Stimulated activated CD4-positive, alpha-beta T cell treated with anti-CD3 and anti-CD28 coated beads, Interleukin-2, amount 100 ng/mL, for 4 hours (primary cell): Measurements from ENCODE around the gene GRIP1.

Source experiments
- DNase-seq: peaks from one replicate; pipeline ENCODE4 v3.0.0-alpha.2; 2020; ENCODE audit warnings: low read depth

The GRIP1 gene

DNA sequence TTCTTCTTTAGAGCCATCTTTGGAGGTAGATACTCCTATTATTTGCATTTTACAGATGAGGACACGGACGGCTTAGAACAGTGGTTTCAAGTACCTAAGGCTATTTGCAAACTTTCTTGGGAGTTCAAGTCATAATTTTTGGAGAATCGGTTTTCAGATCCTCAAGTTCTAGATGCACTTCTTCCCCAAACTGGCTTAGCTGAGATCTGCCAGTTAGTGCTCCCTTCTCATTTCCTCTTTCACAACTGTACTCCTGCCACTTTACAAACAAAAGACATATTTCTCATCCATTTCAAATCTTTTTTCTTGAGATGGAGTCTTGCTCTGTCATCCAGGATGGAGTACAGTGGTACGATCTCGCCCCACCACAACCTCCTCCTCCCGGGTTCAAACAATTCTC lies 299.3 kb downstream of the GRIP1 start:
- DNase-seq: no peak

GRCh38 chr12:66375560-66375959 lies 303.3 kb downstream of the GRIP1 start:
- DNase-seq: no peak

- DNase-seq: no peak
Observed at GRCh38 chr12:66371982-66372381, 306.9 kb downstream of the GRIP1 start.

DNA sequence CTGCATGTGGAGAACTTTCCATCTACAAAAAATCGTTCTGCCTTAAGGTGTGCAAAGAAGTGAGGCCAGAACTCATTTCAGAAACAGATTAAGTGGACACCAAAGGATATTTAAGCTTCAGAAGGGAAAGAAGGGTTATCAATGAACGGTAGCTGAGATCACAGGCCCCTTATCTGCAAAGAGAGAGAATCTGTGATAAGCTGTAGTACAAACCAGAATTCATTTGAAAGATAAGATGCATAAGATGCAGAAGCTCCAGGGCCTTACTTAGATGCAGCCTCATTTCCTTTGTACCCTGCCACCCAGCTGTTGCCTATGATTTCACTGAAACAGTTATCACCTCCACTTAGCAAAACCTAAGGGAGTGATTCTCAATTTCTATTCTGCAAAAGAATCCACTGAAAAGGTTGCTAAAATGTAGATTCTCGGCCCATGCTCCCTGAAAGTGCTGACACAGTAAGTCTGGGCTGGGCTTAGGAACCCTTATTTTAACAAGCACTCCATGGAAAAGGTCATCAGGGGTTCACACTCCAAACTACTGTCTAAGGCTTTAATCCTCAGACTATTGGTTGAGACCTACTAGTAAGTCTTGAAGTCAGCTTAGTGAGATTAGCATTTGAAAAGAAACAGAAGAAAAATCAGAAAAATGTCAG lies 311.7 kb downstream of the GRIP1 start:
- no peak for DNase-seq

- no peak for DNase-seq
Observed at GRCh38 chr12:66365718-66366490, 313.0 kb downstream of the GRIP1 start.

DNA sequence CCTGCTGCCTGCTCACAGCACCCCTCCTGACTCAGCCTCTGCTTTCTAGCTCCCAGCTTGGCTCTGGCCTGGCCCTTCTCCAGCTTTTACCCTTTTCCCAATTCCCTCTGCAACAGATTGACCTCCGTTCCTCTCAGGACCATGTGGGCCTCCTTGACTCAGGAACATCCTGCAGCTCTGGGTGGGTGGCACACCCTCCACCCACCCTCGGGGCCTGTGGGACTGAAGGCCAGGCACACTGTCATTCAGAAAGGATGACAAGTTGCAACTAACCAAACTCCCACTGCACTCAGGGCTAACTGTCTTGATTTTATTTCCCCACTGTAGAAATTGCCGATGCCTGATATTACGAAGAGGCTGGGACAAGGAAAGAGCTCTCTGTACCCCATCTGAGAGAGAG lies 317.2 kb downstream of the GRIP1 start:
- no peak for DNase-seq

DNA sequence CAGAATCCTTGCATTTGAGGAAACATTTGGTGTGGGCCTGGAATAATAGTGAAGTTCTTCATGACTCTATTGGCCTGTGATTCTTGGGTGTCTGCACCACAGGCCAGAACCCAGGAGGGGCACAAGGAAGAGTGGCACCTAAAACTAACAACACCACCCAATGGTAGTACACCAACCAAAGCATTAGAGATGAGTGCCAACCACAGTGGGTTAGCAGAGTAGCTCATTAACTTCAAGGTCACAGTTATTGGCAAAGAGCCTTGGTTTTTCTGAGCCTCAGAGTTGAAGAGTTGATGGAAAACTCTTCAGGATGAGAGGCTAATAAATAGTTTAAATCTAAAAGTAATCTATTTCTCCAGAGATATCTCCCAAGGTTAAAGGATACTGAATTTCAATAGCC lies 319.6 kb downstream of the GRIP1 start:
- no peak for DNase-seq

DNA sequence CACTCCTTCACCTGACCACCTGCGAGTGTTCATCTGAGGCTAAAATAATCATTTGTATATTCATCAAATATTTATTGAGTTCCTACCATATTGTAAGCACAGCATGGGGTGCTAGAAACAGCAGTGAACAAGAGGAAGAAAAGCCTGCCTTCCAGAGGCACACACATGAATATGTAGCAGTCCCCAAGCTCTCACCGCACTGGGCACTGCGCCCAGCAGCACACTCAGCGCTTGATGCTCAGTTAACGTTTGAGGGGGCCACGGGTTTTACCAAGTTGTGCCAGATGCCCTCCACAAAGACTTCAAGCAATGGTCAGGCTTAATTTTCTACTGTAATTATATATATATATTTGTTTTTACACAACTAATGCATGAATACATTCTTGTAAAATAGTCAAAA lies 324.6 kb downstream of the GRIP1 start:
- DNase-seq: no peak

DNA sequence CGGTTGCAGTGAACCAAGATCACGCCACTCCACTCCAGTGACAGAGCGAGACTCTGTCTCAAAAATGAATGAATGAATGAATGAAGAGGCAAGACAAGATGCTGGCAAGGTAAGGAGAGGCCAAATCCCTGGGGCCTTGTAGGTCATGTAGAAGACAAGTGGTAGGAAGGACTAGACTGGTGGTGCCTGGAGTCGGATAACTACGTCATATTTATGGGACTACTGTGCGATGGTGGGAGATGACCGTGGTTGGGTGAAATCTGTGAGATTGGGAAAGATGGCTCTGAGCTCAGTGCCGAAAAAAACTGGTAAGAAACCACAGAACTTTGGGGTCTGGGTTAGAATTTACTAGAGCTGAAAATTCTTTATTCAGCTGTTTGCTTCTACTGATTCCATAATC lies 326.0 kb downstream of the GRIP1 start:
- no peak for DNase-seq

- no peak for DNase-seq
Observed at GRCh38 chr12:66352197-66352596, 326.7 kb downstream of the GRIP1 start.

GRCh38 chr12:66351301-66351700 lies 327.6 kb downstream of the GRIP1 start:
- DNase-seq: no peak

- DNase-seq: no peak
Observed at GRCh38 chr12:66345956-66346355, 332.9 kb downstream of the GRIP1 start.

DNA sequence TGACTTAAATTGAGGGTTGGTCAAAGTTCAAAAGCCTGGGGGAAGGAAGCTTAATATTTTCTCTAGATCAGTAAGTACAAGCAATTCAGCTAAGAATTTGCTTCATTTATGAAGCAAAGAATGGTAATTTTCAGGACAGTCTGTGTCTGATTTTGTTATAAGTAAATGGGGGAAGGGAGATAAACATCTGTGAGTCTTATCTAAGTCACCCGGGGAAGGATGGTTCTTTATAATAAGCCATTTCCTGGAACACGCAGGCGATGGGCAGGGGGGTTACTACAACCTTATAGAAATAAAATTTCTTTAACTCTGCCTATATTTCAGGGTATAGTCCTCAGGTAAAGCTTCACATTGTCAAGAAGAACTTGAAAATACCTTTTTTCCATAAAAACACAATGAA lies 333.7 kb downstream of the GRIP1 start:
- no peak for DNase-seq

GRCh38 chr12:66341126-66341525 lies 337.8 kb downstream of the GRIP1 start:
- no peak for DNase-seq

DNA sequence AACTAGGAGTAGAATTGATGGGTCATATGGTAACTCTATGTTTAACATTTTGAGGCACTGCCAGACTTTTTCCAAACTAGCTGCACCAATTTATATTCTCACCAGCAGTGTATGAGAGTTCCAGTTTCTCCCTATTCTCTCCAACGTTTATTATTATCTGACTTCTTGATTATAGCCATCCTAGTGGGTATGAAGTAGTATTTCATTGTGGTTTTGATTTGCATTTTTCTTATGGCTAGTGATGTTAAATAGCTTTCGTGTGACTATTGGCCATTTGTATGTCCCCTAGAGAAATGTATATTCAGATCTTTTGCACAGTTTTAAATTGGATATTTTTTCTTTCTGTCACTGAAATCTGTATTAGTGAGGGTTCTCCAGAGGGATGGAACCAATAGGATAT lies 338.7 kb downstream of the GRIP1 start:
- no peak for DNase-seq

DNA sequence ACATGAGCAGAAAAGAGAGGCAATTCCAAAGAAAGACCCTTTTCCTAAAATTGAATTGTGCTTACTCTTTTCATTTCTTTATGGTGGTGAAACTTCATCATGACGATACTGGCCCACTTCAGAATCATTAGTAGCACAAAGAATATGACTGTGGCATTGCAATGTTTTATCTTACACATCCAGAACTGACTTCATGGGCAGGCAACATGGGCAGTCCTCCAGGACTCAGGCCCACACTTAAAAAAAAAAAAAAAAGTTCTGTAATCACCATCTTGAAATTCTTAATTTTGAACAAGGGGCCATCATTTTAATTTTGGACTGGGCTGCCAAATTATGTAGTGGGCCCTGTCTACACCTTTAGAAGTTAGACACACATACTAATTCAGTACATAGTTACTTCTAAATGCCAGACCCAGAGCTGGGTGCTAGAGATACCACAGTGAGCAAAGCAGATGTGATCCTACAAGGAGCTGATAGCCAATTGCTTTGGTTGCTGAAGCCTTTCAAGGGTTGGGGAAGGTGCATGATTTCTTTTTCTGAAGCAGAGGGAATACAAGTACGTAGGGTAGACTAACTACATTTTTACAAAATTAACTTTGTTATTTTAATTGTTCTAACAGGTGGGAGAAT lies 341.4 kb downstream of the GRIP1 start:
- DNase-seq: no peak

DNA sequence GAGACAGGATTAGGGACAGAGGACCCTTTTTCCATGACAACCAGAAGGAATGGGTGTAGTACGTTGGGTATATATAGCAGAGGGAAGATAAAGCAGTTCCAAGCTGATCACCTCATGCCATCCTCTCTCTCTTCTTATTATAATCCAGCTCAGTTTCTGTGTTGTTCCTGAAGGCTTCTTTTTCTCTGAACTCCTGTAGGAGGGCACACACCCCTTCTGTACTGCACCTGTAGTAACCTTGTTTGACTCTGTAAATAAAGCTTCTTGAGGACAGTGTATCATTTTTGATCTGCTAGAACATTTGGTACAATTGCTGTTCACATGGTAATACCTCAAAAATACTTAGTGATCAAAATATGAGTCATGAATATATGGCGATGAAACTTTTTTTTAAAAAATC lies 343.1 kb downstream of the GRIP1 start:
- DNase-seq: no peak

GRCh38 chr12:66331814-66332213 lies 347.1 kb downstream of the GRIP1 start:
- no peak for DNase-seq

DNA sequence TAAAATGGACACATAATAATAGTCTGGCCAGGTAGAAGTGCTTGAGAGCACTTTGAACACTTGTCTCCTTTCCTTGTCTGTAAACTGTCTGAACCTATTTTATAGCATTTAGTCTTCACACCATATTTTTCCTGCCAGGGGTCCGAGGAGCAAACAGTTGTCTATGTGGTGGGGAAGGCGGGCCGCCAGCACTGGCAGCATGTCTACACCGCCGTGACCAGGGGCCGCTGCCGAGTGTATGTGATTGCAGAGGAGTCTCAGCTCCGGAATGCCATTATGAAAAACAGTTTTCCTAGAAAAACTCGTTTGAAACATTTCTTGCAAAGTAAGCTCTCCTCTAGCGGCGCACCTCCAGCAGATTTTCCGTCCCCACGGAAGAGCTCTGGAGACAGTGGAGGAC lies 347.9 kb downstream of the GRIP1 start:
- no peak for DNase-seq

- DNase-seq: no peak
Observed at GRCh38 chr12:66329941-66330340, 348.9 kb downstream of the GRIP1 start.

- no peak for DNase-seq
Observed at GRCh38 chr12:66323017-66323416, 355.9 kb downstream of the GRIP1 start.

DNA sequence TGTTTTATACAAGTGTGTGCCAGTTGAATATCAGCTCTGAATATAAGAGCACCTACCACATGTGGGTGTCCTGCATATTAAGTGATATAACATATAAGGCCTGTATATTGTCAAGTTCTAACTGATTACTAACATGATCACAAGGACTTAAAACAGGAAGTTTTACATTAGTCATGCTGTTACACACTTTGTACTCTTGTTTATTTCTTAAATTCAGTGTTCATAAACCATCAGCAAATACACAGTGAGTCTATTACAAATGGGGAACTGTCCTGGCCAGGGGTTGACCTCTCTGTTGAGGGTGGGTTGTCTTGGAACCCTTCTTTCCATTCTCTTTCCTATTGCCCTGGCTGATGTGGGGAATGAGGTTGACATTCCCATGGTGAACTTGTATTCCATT lies 357.4 kb downstream of the GRIP1 start:
- no peak for DNase-seq

GRCh38 chr12:66320996-66321395 lies 357.9 kb downstream of the GRIP1 start:
- no peak for DNase-seq
